ENCODE data around the gene CYP8B1.
A peak's percentile ranks its signal among the peaks of the same experiment; 100 is the strongest.
"Not testable (repeated sequence)": the region's sequence is repeated elsewhere in the genome, so short reads cannot be mapped to it uniquely, and the experiment has no call there.

Gene CYP8B1

GRCh38 chr3:42886294-42886822 lies 10.7 kb upstream of the CYP8B1 start:
- DNase-seq (ENCODE audit: low read depth) = no peak

- DNase-seq (ENCODE audit: low read depth) = no peak
Observed at GRCh38 chr3:42884324-42884723, 8.6 kb upstream of the CYP8B1 start.

- not testable (repeated sequence) for DNase-seq (ENCODE audit: low read depth)
Observed at GRCh38 chr3:42883251-42883930, 7.7 kb upstream of the CYP8B1 start.

GRCh38 chr3:42880601-42881451 lies 5.1 kb upstream of the CYP8B1 start:
- peak; percentile 69 for DNase-seq (ENCODE audit: low read depth)

GRCh38 chr3:42880183-42880582 lies 4.5 kb upstream of the CYP8B1 start:
- DNase-seq (ENCODE audit: low read depth) = no peak

GRCh38 chr3:42877881-42878280 lies 2.2 kb upstream of the CYP8B1 start:
- DNase-seq (ENCODE audit: low read depth) = no peak

- DNase-seq (ENCODE audit: low read depth) = no peak
Observed at GRCh38 chr3:42876940-42877720, 1.5 kb upstream of the CYP8B1 start.

- DNase-seq (ENCODE audit: low read depth) = no peak
Observed at GRCh38 chr3:42876401-42876800, 722 bp upstream of the CYP8B1 start.

GRCh38 chr3:42874749-42875148 lies 930 bp downstream of the CYP8B1 start:
- DNase-seq (ENCODE audit: low read depth) = no peak

- DNase-seq (ENCODE audit: low read depth) = no peak
Observed at GRCh38 chr3:42873221-42873982, 2.3 kb downstream of the CYP8B1 start.

GRCh38 chr3:42872718-42873117 lies 3.0 kb downstream of the CYP8B1 start:
- no peak for DNase-seq (ENCODE audit: low read depth)

GRCh38 chr3:42871592-42872196 lies 4.0 kb downstream of the CYP8B1 start:
- no peak for DNase-seq (ENCODE audit: low read depth)

GRCh38 chr3:42868841-42869240 lies 6.8 kb downstream of the CYP8B1 start:
- DNase-seq (ENCODE audit: low read depth) = no peak

- no peak for DNase-seq (ENCODE audit: low read depth)
Observed at GRCh38 chr3:42867138-42867537, 8.5 kb downstream of the CYP8B1 start.

GRCh38 chr3:42865256-42865655 lies 10.4 kb downstream of the CYP8B1 start:
- DNase-seq (ENCODE audit: low read depth) = no peak

GRCh38 chr3:42864321-42864950 lies 11.2 kb downstream of the CYP8B1 start:
- no peak for DNase-seq (ENCODE audit: low read depth)

GRCh38 chr3:42856544-42856943 lies 19.1 kb downstream of the CYP8B1 start:
- no peak for DNase-seq (ENCODE audit: low read depth)

- no peak for DNase-seq (ENCODE audit: low read depth)
Observed at GRCh38 chr3:42855547-42856380, 19.9 kb downstream of the CYP8B1 start.

- no peak for DNase-seq (ENCODE audit: low read depth)
Observed at GRCh38 chr3:42855219-42855546, 20.5 kb downstream of the CYP8B1 start.

- no peak for DNase-seq (ENCODE audit: low read depth)
Observed at GRCh38 chr3:42853739-42854302, 21.9 kb downstream of the CYP8B1 start.

All from T-helper 22 cell (primary cell).